NCI-H2171 (cell line): Measurements from ENCODE around the gene NCAM1.
"Not testable (repeated sequence)": the region's sequence is repeated elsewhere in the genome, so short reads cannot be mapped to it uniquely, and the experiment has no call there.

Source experiments
- DNase-seq: peaks from one replicate; lab custom pipeline; 2025; lab: John Stamatoyannopoulos, UW

The NCAM1 gene

DNA sequence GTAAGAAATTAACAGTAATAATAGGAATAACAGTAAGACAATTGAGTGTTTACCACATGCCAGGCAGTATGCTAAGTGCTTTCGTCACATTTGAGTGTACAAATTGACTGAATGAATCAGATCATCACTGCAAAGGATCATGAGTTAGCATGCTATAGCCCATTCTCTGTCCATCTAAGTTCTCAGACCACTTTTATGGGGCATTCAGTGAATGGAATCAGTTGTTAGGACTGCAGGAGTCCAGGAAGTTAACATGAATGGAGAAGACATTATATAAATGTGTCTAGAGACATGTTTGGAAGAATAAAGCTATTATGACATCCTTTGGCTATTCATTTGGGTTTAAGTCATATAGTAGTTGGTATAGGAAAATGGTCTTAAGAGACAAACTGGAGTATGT lies 59.9 kb downstream of the NCAM1 start:
- no peak for DNase-seq

DNA sequence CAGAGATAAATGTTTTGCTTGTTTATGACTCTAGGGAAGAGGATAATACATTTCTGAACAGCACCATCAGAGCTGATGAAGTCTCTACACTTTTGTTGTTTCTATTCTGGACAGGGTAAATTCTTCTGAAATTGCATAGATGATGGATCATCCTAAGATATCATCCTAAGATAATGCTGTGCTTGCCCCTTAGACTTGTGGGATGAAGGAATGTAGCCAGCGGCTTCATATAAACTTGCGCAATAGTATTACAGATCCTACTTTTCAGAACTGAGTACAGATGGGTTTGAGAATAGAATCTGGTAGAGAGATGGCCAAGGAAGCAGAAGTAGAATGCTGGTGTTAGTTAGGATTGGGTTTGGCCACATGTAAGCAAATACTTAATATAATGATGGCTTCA lies 61.0 kb downstream of the NCAM1 start:
- DNase-seq = no peak

DNA sequence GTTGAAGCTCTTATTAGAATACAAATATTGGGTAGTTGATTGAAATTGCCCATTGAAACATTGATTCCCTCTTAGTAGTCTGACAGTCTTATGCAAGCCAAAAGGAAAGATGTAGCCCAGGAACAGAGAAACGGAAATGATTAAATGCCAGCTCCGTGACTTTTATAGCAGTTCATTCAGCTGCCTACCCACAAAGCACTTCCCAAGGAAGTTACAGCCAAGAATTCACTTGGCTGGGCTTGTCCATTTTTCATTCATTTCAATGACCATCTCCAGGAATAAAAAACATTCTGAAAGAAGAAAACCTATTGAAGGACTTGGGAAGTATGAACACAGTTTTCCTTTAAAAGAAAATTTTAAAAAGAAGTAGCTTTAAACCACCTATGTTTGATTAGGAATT lies 62.0 kb downstream of the NCAM1 start:
- no peak for DNase-seq

GRCh38 chr11:113023986-113024385 lies 62.8 kb downstream of the NCAM1 start:
- DNase-seq = no peak

- no peak for DNase-seq
Measured at GRCh38 chr11:113026778-113027177, 65.6 kb downstream of the NCAM1 start.

DNA sequence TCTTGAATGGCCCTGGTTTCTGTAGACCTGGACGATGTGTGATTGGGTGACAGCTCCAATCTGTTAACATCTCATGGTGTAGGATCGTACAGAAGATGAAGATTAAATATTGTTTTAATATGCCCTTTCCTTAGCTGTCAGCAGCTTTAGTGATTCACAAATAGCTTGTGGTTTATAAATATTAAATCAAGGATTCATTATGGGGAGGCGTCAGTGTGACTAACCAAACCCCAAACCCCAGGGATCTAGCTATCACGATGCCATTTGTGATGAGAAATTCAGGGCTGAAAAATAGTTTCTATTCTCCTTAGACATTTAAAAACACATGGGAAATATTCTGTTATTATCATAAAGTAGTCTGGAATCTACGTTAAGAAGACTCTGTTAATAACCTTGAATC lies 73.4 kb downstream of the NCAM1 start:
- DNase-seq = no peak

- DNase-seq = no peak
Measured at GRCh38 chr11:113035708-113036107, 74.5 kb downstream of the NCAM1 start.

DNA sequence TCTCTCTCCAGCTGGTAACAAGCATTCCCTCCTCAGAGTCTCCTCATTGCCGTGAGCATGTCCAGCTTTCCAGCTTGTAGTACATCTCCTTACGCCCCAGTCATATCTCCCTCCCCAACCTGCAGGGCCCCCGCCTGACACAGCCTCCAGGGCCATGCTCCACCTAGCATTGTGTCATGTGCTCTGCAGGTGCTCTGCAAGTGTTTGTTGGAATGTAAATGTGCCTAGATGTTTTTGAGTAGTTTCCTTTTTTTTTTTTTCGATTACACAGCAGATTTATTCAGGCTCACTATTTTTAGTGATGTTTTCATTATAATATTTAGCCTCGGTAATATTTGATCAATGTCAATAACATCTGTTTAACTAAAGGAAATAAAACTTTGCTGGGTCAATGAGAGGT lies 82.5 kb downstream of the NCAM1 start:
- no peak for DNase-seq

- no peak for DNase-seq
Measured at GRCh38 chr11:113045146-113045545, 83.9 kb downstream of the NCAM1 start.

GRCh38 chr11:113046866-113047265 lies 85.6 kb downstream of the NCAM1 start:
- no peak for DNase-seq

- no peak for DNase-seq
Measured at GRCh38 chr11:113048820-113049768, 87.9 kb downstream of the NCAM1 start.

DNA sequence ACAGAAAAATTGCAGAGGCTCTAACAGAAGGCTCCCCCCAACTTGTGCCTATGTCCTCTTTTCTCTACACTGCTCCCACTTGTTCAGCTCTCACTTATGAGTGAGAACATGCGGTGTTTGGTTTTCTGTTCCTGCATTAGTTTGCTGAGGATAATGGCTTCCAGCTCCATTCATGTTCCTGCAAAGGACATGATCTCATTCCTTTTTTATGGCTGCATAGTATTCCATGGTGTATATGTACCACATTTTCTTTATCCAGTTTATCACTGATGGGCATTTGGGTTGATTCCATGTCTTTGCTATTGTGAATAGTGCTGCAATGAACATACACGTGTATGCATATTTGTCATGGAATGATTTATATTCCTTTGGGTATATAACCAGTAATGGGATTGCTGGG lies 91.8 kb downstream of the NCAM1 start:
- not testable (repeated sequence) for DNase-seq

GRCh38 chr11:113057038-113057437 lies 95.8 kb downstream of the NCAM1 start:
- DNase-seq = no peak

- DNase-seq = no peak
Measured at GRCh38 chr11:113059548-113059947, 98.3 kb downstream of the NCAM1 start.

- no peak for DNase-seq
Measured at GRCh38 chr11:113065330-113065729, 104.1 kb downstream of the NCAM1 start.

DNA sequence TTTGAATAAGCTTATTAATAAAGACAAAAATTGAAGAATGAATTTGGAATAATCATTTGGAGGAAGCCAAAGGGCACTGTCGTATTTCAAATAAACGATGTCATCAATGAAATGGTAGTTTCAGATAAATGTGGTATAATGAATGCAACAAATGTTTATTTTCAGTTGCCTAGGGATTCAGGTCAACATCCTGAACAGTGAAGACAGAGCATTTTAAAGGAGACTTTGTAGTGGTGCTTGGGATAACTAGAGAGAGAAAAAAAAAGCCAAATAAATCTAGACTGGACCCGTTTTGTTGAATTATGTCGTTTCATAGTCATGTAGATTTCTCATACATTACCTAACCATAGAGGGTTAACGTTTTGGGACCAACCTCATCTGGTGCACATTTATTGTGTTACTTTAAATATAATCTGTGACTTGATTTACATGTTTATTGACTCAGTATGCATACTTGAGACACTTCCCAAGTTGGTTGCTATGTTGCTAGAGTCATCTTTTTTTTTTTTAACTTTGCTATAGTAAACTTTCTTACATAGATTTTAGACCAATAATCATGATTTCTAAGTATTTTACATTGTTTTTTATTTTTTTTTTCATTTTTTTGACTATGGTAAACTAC lies 111.1 kb downstream of the NCAM1 start:
- DNase-seq = no peak

- no peak for DNase-seq
Measured at GRCh38 chr11:113073290-113073953, 112.2 kb downstream of the NCAM1 start.

- DNase-seq = no peak
Measured at GRCh38 chr11:113075586-113076095, 114.4 kb downstream of the NCAM1 start.

GRCh38 chr11:113077379-113077778 lies 116.2 kb downstream of the NCAM1 start:
- no peak for DNase-seq

DNA sequence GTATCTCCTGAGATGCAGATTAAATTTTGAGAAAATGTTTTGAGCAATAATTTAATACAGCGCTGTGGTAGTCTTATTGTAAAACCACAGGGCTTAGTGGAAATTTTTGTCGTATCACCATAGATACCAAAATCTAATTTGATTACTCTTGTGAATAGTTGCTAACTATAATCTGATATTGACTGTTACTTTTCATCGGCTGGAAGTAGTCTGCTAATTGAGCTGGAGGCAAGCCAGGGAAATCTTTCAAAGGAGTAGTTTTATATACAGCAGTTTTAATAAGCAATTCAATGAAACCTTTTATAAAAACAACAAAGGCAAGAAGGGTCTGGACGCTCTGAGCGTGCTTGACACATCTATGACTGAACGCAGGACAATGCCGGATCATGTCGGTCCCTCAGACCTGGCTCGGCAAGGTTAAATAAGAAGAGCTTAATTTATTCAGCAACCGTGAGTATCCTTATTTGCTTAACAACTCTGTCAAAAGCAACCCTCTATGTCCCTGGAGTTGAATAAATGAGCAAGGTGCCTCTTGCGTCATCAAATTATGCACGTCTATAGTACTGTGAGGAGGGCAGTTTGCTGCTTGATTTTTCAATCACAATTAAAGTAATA lies 121.2 kb downstream of the NCAM1 start:
- DNase-seq = no peak

GRCh38 chr11:113083571-113083970 lies 122.4 kb downstream of the NCAM1 start:
- DNase-seq = no peak

DNA sequence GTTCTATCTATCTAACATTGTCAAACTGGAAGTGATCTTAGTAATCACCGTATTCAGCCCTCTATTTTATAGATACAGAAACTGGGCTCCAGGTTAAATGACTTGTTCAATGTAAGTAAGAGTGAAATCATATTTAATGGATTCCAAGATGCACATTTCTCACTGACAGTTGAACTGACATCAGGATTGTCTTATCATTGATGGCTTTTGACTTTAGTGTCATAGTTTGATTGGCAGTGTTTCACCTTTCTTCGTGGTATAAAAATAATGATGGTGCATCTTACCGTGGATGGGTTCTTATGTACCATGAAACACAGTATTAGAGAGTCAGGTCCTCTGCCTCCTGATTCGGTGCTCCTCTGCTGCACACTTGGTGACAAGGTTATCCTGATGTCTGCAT lies 123.1 kb downstream of the NCAM1 start:
- DNase-seq = no peak
